ENCODE results near the gene SND1.
"Not testable (repeated sequence)": the region's sequence is repeated elsewhere in the genome, so short reads cannot be mapped to it uniquely, and the experiment has no call there.

SND1 gene

GRCh38 chr7:127949769-127950222, 297.8 kb downstream of the SND1 start:
- Mint-ChIP-seq H3K4me1 (no peaks in the 10 kb centered on the region), H3K27ac (no peak overlapping the region), H3K27me3 (no peaks in the 10 kb centered on the region), H3K4me3 (no peak overlapping the region), H3K36me3 (peaks cover 2% of the 10 kb centered on the region), H3K9me3 (no peaks in the 10 kb centered on the region)
- CTCF ChIA-PET, result no interaction called here
- DNase-seq, result no peak

- Mint-ChIP-seq H3K9me3 (no peaks in the 10 kb centered on the region), H3K4me3 (no peak overlapping the region), H3K27ac (no peak overlapping the region), H3K36me3 (peaks cover 2% of the 10 kb centered on the region), H3K4me1 (no peaks in the 10 kb centered on the region), H3K27me3 (no peaks in the 10 kb centered on the region)
- no peak for DNase-seq
- CTCF ChIA-PET, result no interaction called here
Observed at GRCh38 chr7:127950233-127950935, 298.4 kb downstream of the SND1 start.

GRCh38 chr7:127953423-127954356, 301.7 kb downstream of the SND1 start:
- Mint-ChIP-seq H3K9me3 (no peaks in the 10 kb centered on the region), H3K36me3 (peaks cover 2% of the 10 kb centered on the region), H3K4me1 (no peaks in the 10 kb centered on the region), H3K4me3 (no peak overlapping the region), H3K27ac (no peak overlapping the region), H3K27me3 (no peaks in the 10 kb centered on the region)
- CTCF ChIA-PET, result no interaction called here
- no peak for DNase-seq

DNA sequence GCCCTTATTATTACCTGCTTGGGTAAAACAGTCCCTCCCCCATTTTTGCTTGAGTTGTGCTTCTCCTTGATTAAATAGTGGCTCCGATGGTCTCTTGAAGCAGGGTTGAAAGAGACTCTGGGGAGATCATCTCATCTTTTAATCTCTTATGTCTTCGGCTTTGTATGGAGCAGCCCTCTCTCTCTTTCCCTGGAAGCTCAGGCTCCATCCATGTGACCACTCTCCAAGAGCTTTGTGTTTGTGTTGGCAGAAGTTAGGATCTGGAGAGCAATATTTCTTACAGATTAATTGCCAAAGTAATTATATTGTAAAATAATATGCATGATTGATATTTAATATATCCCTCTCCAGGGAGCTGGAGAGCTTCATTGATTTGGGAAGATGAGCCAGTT, 302.4 kb downstream of the SND1 start:
- Mint-ChIP-seq H3K36me3 (peaks cover 4% of the 10 kb centered on the region), H3K27me3 (no peaks in the 10 kb centered on the region), H3K4me3 (no peak overlapping the region), H3K9me3 (no peaks in the 10 kb centered on the region), H3K27ac (no peak overlapping the region), H3K4me1 (no peaks in the 10 kb centered on the region)
- no peak for DNase-seq
- CTCF ChIA-PET, result no interaction called here

- H3K27me3 Mint-ChIP-seq, result no peaks in the 10 kb centered on the region
- H3K4me1 Mint-ChIP-seq, result no peaks in the 10 kb centered on the region
- H3K9me3 Mint-ChIP-seq, result no peaks in the 10 kb centered on the region
- no peak overlapping the region for H3K27ac Mint-ChIP-seq
- DNase-seq, result no peak
- H3K36me3 Mint-ChIP-seq, result peaks cover 11% of the 10 kb centered on the region
- no peak overlapping the region for H3K4me3 Mint-ChIP-seq
- CTCF ChIA-PET, result no interaction called here
Observed at GRCh38 chr7:127955051-127955531, 303.1 kb downstream of the SND1 start.

GRCh38 chr7:127957886-127958285, 305.9 kb downstream of the SND1 start:
- Mint-ChIP-seq H3K27ac (no peak overlapping the region), H3K36me3 (peaks cover 24% of the 10 kb centered on the region), H3K27me3 (no peaks in the 10 kb centered on the region), H3K4me3 (no peak overlapping the region), H3K9me3 (peaks cover under 1% of the 10 kb centered on the region), H3K4me1 (no peaks in the 10 kb centered on the region)
- DNase-seq, result no peak
- CTCF ChIA-PET, result interaction anchor here (1.1 kb wide), 1 partner anchor 252 kb away, joined by 3 read pairs; no protein-coding TSS in a partner anchor

- H3K27ac Mint-ChIP-seq, result no peak overlapping the region
- DNase-seq, result no peak
- H3K4me3 Mint-ChIP-seq, result no peak overlapping the region
- peaks cover 2% of the 10 kb centered on the region for H3K9me3 Mint-ChIP-seq
- CTCF ChIA-PET, result no interaction called here
- peaks cover 24% of the 10 kb centered on the region for H3K36me3 Mint-ChIP-seq
- no peaks in the 10 kb centered on the region for H3K4me1 Mint-ChIP-seq
- H3K27me3 Mint-ChIP-seq, result no peaks in the 10 kb centered on the region
Observed at GRCh38 chr7:127959770-127960169, 307.8 kb downstream of the SND1 start.

DNA sequence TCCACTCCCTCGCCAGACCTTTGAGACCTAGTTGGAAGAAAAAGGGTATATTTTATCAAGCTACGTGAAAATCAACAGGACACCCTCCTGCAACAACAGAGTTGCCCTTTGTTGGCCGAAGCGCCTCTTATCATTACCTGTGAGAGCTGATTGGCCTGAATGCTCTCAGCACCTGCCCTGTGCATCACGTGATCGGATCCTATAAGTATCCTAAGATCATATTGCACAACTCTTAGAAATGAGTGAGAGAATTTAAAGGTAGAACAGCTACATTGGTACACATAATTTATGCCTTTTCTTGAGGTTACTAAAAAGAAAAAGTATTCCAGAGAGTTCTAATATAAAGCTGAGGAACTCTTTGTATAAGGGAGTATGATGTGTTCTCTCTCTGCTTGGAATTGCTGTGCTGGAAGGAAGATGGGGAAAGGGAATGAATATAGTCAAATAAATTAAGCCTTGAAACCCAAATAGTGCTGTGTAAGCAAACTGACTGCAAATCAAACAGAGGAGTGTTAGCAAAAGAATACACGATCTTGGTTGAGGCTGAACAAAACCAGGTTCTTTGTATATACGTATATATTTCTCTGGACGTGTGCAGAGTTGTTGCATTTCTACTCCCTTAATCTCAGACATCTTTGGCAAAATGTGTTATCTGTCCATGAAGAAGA, 309.9 kb downstream of the SND1 start:
- no peak for DNase-seq
- Mint-ChIP-seq H3K4me1 (no peaks in the 10 kb centered on the region), H3K9me3 (peaks cover 2% of the 10 kb centered on the region), H3K27ac (no peak overlapping the region), H3K4me3 (no peak overlapping the region), H3K36me3 (peaks cover 24% of the 10 kb centered on the region), H3K27me3 (no peaks in the 10 kb centered on the region)
- CTCF ChIA-PET, result no interaction called here

DNA sequence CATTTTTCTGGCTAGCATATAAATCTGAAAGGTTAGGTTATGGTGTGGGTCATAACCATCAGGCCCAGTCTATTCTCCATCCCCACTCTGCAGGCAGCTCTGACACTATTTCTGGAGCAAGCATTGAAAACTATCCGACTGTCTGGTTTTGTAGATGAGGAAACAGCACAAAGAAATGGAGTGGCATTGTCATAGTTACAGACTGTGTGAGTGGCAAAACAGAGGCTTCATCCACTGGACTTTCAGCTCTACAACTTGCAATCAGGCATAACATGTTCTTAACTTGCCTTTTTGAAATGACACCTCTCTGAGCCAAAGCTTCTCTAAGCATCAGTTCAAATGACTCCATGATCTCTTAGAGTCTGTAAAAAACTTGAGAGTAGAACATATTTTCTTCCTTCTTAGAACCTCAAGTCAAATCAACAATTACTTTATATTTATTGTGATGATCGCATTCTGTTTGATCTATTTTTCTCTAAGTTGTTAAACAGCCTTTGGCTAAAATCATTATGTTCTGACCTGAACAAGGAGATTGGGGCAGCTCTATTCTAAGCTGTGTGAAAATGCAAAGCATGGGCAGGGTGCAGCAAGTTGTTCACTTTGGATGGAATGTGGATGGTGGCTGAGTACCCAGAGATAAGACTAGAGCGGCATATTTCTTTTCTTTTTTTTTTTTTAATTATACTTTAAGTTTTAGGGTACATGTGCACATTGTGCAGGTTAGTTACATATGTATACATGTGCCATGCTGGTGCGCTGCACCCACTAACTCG, 310.8 kb downstream of the SND1 start:
- H3K4me3 Mint-ChIP-seq, result no peak overlapping the region
- CTCF ChIA-PET, result no interaction called here
- no peak overlapping the region for H3K27ac Mint-ChIP-seq
- no peak for DNase-seq
- no peaks in the 10 kb centered on the region for H3K4me1 Mint-ChIP-seq
- H3K9me3 Mint-ChIP-seq, result peaks cover 2% of the 10 kb centered on the region
- no peaks in the 10 kb centered on the region for H3K27me3 Mint-ChIP-seq
- peaks cover 24% of the 10 kb centered on the region for H3K36me3 Mint-ChIP-seq

DNA sequence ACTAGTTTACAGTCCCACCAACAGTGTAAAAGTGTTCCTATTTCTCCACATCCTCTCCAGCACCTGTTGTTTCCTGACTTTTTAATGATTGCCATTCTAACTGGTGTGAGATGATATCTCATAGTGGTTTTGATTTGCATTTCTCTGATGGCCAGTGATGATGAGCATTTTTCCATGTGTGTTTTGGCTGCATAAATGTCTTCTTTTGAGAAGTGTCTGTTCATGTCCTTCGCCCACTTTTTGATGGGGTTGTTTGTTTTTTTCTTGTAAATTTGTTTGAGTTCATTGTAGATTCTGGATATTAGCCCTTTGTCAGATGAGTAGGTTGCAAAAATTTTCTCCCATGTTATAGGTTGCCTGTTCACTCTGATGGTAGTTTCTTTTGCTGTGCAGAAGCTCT, 311.9 kb downstream of the SND1 start:
- DNase-seq, CTCF ChIA-PET, H3K27ac Mint-ChIP-seq, H3K27me3 Mint-ChIP-seq, H3K4me1 Mint-ChIP-seq, H3K9me3 Mint-ChIP-seq, H3K4me3 Mint-ChIP-seq: not testable (repeated sequence)
- H3K36me3 Mint-ChIP-seq, result peaks cover 28% of the 10 kb centered on the region

DNA sequence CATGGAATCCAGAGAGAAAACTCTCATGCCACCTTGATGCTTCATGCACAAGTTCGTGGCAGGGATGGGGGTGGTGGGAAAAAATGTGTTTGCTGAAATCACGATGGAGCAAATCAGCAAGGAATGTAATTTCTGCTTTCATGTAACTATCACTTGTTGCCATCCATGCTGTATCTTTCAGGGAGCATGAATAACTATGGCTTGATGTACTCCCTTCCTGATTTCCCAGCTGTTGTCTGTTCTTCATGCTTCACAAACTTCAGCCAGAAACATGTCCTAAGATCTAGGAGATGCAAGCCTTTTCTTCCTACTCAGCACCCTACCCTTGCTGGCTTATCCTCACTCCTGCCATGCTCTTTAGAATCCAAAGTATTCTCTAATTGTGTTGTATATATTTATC, 315.3 kb downstream of the SND1 start:
- peaks cover 13% of the 10 kb centered on the region for H3K36me3 Mint-ChIP-seq
- H3K4me3 Mint-ChIP-seq, result no peak overlapping the region
- peaks cover 2% of the 10 kb centered on the region for H3K9me3 Mint-ChIP-seq
- no peak for DNase-seq
- H3K27me3 Mint-ChIP-seq, result no peaks in the 10 kb centered on the region
- CTCF ChIA-PET, result no interaction called here
- H3K27ac Mint-ChIP-seq, result no peak overlapping the region
- H3K4me1 Mint-ChIP-seq, result no peaks in the 10 kb centered on the region

DNA sequence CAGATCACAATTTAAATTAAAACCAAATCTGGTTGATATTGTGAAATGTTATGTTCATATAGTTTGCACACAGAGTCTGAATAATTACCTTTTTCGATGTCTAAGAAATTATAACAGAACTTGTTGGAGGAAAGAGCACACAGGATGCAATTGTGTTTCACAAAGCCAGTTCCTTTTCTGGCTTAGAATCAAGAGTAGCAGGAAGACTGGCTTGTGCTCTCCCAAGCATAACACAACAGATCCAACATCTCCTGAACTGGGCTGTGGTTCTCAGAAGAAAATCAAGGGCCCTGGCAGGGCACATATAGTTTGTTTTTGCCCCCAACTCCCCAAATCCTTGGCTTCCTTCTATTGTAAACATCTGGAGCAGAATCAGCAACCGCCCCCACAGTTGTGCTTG, 316.6 kb downstream of the SND1 start:
- H3K27ac Mint-ChIP-seq, result no peak overlapping the region
- DNase-seq, result no peak
- peaks cover 11% of the 10 kb centered on the region for H3K36me3 Mint-ChIP-seq
- H3K4me3 Mint-ChIP-seq, result no peak overlapping the region
- CTCF ChIA-PET, result no interaction called here
- no peaks in the 10 kb centered on the region for H3K4me1 Mint-ChIP-seq
- H3K9me3 Mint-ChIP-seq, result no peaks in the 10 kb centered on the region
- no peaks in the 10 kb centered on the region for H3K27me3 Mint-ChIP-seq

DNA sequence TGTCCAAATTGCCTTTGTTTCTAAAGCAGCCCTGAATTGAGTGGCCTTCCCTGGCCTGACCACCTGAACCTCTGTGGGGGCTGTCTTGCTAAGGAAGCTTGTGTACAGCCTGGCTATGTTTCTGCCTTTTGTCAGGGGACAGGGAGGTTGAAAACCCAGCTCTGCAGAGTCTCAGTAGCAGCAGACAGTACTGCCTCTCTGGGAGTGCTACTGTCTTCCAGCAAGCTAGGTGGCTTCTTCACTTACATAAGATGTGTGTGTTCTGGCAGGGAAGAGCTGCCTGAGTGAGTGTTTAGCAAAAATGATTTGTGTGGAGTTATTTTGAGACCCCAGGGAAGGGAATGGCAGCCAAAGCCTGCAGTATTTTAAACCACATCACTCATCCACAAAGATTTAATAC, 321.8 kb downstream of the SND1 start:
- H3K4me3 Mint-ChIP-seq, result no peak overlapping the region
- H3K27me3 Mint-ChIP-seq, result no peaks in the 10 kb centered on the region
- DNase-seq, result no peak
- peaks cover 42% of the 10 kb centered on the region for H3K36me3 Mint-ChIP-seq
- H3K4me1 Mint-ChIP-seq, result no peaks in the 10 kb centered on the region
- CTCF ChIA-PET, result interaction anchor here (0.9 kb wide), 1 partner anchor 27 kb away, joined by 3 read pairs; no protein-coding TSS in a partner anchor
- no peak overlapping the region for H3K27ac Mint-ChIP-seq
- H3K9me3 Mint-ChIP-seq, result peaks cover 16% of the 10 kb centered on the region

All from activated naive CD4-positive, alpha-beta T cell treated with anti-CD3 and anti-CD28 coated beads, Interleukin-2, amount 10 ng/mL, durations not matched to agents 7 days and 5 days (primary cell).